HG03469 (cell line): ENCODE measurements around the gene TMEM151B.

Source experiments
- ATAC-seq: cut with Tn5 transposase; IDR thresholded peaks from one replicate; pipeline ENCODE4 v1.9.1; 2021; ENCODE audit warnings: mild to moderate bottlenecking, moderate library complexity, moderate number of reproducible peaks; ENCODE audit not compliant: unreplicated experiment

Gene TMEM151B

DNA sequence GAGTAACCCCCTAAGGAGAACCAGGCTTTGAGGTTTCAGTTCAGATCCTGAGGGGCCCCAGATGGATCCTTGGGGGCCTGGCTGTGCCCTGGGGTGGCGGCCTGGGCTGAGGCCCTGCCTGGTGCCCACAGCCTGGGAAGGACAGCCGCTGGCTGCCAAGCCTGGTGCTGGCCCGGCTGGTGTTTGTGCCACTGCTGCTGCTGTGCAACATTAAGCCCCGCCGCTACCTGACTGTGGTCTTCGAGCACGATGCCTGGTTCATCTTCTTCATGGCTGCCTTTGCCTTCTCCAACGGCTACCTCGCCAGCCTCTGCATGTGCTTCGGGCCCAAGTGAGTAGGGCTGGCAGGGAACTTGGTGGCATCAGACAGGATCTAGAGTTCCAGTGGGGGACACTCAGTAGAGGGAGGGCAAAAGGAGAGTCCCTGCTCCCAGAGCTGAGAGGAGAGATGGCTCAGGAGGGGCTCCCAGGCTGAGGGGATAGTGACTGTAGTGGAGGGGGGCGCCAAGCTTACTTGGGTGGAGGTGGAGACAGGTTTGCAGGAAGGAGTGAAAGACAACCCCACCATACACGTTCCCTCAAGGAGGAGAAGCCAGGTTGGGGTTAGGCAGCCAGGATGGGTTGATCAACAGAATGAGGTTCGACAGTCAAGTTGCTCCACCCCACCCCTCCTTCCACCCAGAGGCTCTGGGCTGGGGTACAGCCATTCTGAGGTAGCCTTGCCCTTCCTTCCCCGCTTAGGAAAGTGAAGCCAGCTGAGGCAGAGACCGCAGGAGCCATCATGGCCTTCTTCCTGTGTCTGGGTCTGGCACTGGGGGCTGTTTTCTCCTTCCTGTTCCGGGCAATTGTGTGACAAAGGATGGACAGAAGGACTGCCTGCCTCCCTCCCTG, 37.3 kb upstream of the TMEM151B start:
- ATAC-seq = no peak

DNA sequence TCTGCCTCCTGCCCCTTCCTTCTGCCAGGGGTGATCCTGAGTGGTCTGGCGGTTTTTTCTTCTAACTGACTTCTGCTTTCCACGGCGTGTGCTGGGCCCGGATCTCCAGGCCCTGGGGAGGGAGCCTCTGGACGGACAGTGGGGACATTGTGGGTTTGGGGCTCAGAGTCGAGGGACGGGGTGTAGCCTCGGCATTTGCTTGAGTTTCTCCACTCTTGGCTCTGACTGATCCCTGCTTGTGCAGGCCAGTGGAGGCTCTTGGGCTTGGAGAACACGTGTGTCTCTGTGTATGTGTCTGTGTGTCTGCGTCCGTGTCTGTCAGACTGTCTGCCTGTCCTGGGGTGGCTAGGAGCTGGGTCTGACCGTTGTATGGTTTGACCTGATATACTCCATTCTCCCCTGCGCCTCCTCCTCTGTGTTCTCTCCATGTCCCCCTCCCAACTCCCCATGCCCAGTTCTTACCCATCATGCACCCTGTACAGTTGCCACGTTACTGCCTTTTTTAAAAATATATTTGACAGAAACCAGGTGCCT, 36.6 kb upstream of the TMEM151B start:
- ATAC-seq = no peak

- no peak for ATAC-seq
Observed at GRCh38 chr6:44234101-44235025, 35.9 kb upstream of the TMEM151B start.

DNA sequence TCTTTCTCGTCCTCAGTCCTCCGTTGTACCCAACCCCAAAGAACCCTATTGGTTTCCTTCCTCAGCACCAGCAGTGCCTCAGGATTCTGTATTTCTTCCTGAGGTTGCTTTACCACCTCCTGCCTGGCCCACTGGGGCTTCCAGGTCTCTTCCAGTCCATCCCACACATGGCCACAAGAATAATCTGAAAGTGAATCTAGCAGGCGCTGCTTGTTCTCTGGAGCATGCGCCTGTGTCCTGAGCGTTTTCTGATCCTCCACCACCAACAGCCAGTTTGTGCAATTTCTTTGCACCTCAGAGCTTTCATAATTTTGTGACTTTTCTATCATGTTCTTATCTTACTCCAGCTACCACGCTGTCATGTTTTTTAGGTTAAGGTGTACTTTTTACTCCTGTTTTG, 35.0 kb upstream of the TMEM151B start:
- ATAC-seq = no peak

- no peak for ATAC-seq
Observed at GRCh38 chr6:44235891-44236516, 34.2 kb upstream of the TMEM151B start.

- ATAC-seq = no peak
Observed at GRCh38 chr6:44237021-44237812, 33.0 kb upstream of the TMEM151B start.

GRCh38 chr6:44237813-44238433, 32.3 kb upstream of the TMEM151B start:
- no peak for ATAC-seq

GRCh38 chr6:44238687-44239350, 31.4 kb upstream of the TMEM151B start:
- no peak for ATAC-seq

GRCh38 chr6:44243345-44243744, 26.9 kb upstream of the TMEM151B start:
- ATAC-seq = no peak

DNA sequence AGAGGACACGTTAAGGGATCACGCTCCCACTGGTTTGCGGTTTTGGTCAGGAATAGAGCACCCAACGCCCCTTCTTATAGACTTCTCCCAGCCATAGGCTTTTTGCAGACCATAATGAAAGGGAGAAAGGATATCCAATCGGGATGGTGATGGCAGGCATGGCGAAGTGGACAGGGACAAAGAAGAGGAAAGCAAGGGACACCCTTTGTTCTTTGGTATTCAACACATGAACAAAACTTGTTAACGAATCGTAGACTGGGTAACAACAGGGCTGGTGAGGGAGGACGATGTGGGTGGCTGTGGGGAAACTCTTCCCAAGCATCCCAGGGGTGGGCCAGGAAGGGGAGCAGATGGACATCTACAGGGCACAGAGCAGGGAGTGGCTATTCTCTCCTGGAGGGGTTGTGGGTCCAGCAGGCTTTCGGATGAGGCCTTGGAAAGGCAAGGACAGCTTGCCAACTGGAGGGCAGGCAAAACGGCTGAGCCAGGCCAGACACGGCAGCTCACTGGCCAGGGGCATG, 24.8 kb upstream of the TMEM151B start:
- no peak for ATAC-seq

DNA sequence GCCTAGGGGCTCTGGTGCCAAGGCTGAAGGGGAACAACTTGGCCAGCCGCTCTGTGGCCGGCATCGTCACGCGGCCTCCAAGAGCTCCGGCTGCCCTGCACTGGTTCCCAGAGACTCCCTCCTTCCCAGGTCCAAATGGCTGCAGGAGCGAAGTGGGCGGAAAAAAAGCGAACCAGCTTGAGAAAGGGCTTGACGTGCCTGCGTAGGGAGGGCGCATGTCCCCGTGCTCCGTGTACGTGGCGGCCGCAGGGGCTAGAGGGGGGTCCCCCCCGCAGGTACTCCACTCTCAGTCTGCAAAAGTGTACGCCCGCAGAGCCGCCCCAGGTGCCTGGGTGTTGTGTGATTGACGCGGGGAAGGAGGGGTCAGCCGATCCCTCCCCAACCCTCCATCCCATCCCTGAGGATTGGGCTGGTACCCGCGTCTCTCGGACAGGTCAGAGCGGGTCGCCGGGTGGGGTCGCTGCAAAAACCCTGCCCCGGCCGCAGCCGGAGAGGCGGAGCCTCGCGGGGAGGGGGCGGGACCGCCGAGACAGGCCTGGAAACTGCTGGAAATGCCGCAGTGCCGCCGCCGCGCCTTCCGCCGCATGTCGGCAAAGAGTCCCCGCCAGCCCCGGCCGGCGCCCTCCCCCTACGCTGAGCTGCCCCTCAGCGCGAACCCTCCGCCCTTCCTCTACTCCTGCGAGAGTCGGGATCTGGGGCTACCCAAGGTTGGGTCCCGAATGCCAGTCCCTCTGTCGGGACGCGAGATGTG, 24.2 kb upstream of the TMEM151B start:
- peak; percentile 27 for ATAC-seq

GRCh38 chr6:44246663-44247337, 23.4 kb upstream of the TMEM151B start, which contains the start of gene HSP90AB1:
Gene HSP90AB1 (plus strand): TSS chr6:44247101. CDS start chr6:44248630, 1,529 bp downstream.
- ATAC-seq = peak; percentile 42

GRCh38 chr6:44247338-44248302, 22.6 kb upstream of the TMEM151B start:
- no peak for ATAC-seq

DNA sequence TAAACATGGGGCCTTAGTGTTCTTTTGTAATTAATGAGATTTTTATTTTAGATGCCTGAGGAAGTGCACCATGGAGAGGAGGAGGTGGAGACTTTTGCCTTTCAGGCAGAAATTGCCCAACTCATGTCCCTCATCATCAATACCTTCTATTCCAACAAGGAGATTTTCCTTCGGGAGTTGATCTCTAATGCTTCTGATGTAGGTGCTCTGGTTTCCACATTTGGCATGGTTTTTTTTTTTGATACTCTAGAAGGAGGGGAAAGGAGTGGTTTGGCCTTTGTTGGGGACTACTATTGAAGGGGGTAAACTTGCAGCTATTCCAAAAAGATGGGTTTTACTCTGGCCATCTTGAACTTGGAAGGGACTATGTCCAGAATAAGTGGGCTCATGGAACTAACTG, 21.7 kb upstream of the TMEM151B start:
- no peak for ATAC-seq

DNA sequence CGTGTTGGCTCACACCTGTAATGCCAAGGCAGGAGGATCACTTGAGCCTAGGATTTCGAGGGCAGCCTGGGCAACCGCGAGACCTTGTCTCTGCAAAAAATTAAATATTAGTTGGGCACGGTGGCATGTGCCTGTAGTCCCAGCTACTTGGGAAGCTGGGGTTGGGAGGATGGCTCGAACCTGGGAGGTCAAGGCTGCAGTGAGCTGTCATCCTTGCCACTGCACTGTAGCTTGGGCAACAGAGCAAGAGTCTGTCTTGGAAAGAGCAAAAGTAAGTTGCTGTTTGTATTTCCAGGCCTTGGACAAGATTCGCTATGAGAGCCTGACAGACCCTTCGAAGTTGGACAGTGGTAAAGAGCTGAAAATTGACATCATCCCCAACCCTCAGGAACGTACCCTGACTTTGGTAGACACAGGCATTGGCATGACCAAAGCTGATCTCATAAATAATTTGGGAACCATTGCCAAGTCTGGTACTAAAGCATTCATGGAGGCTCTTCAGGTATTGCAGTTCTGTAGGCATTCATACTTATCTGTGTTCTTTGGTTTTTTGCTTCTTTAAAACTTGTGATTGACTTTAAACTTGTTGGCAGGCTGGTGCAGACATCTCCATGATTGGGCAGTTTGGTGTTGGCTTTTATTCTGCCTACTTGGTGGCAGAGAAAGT, 21.0 kb upstream of the TMEM151B start:
- no peak for ATAC-seq
